ENCODE data around the gene CBLB. TPM values are rescaled to one million over a fixed set of nuclear protein-coding genes. Genes with fewer than 3 reads are reported as not detected.

CBLB gene
- total RNA-seq, 5 donors from 2014 or later (not counting 1 experiment from before 2014, with no cell fraction given): 81.3 to 120 (median 99.6) TPM

DNA sequence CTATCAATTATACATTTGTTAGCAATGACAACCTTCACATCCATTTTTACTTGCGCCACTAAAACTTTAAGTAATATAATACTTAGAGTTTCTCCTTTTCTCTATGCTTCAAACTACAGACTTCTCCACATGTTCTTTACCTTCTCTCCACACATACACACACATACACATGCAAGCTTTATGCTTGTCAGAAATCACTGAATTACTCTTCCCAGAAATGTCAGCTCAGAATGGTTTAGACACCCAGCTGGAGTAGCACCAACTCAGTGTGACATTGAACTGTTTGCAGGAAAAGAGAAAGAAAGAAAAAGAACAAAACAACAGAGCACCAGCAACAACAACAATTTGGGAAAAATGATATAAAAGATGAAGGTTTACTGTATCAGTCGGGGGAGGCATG lies 20.9 kb downstream of the CBLB start:
- Histone ChIP-seq H3K27ac (ENCODE audit: low read length) (no peak overlapping the region), H3K27me3 (replicated peaks in 1 of 2; ENCODE audit: control insufficient read depth in 2 of 2, extremely low read depth in 1 of 2, insufficient read depth in 2 of 2, low read length in 1 of 2) (no peaks in the 10 kb centered on the region), H3K4me1 (ENCODE audit: control insufficient read depth in 1 of 2, extremely low read depth in 1 of 2, insufficient read depth in 2 of 2, low read length in 2 of 2) (peaks cover 3 to 15% of the 10 kb centered on the region in 2 experiments), H3K4me3 (ENCODE audit: control insufficient read depth in 1 of 2, extremely low read depth in 1 of 2, low read length in 1 of 2) (no peak overlapping the region), H3K9me3 (no peaks in the 10 kb centered on the region), H3K36me3 (ENCODE audit: control insufficient read depth in 2 of 2, extremely low read depth in 1 of 2, insufficient read depth in 1 of 2, low read length in 1 of 2) (peaks cover 0 to 30% of the 10 kb centered on the region in 2 donors)
- ATAC-seq (replicated peaks in 1 of 4) (no peak), DNase-seq (no peak)
- H3K36me3 Mint-ChIP-seq: peaks cover 41% of the 10 kb centered on the region
- ChIA-PET CTCF (interaction anchor here in 1 of 2 donors (1.0 kb wide), 1 partner anchor 13 kb away, joined by 3 read pairs; no protein-coding TSS in a partner anchor), POLR2A (no interaction called here)
- peak overlapping the region; percentile 40 to 58 for H3K27ac Mint-ChIP-seq
- no peaks in the 10 kb centered on the region for H3K27me3 Mint-ChIP-seq
- H3K4me1 Mint-ChIP-seq: peaks cover 51 to 66% (median 66%) of the 10 kb centered on the region in 3 donors
- H3K4me3 Mint-ChIP-seq: no peak overlapping the region
- WGBS (ENCODE audit: insufficient coverage): no CpG with 5 or more reads among the region's 2 CpGs
- peaks cover 0 to 5% (median 5%) of the 10 kb centered on the region in 3 donors for H3K9me3 Mint-ChIP-seq

GRCh38 chr3:105847452-105847851 lies 21.4 kb downstream of the CBLB start:
- Histone ChIP-seq H3K4me1 (ENCODE audit: control insufficient read depth in 1 of 2, extremely low read depth in 1 of 2, insufficient read depth in 2 of 2, low read length in 2 of 2) (peaks cover 3 to 15% of the 10 kb centered on the region in 2 experiments), H3K4me3 (ENCODE audit: control insufficient read depth in 1 of 2, extremely low read depth in 1 of 2, low read length in 1 of 2) (no peak overlapping the region), H3K27ac (ENCODE audit: low read length) (no peak overlapping the region), H3K27me3 (replicated peaks in 1 of 2; ENCODE audit: control insufficient read depth in 2 of 2, extremely low read depth in 1 of 2, insufficient read depth in 2 of 2, low read length in 1 of 2) (no peaks in the 10 kb centered on the region), H3K9me3 (no peaks in the 10 kb centered on the region), H3K36me3 (ENCODE audit: control insufficient read depth in 2 of 2, extremely low read depth in 1 of 2, insufficient read depth in 1 of 2, low read length in 1 of 2) (peaks cover 0 to 30% of the 10 kb centered on the region in 2 donors)
- H3K27ac Mint-ChIP-seq: peak overlapping the region; percentile 62 to 72
- H3K4me3 Mint-ChIP-seq: peak overlapping the region in 2 of 3 donors; percentile 24 to 34
- ATAC-seq (replicated peaks in 1 of 4) (no peak), DNase-seq (no peak)
- peaks cover 0 to 5% (median 5%) of the 10 kb centered on the region in 3 donors for H3K9me3 Mint-ChIP-seq
- WGBS (ENCODE audit: insufficient coverage): no CpG with 5 or more reads among the region's 1 CpG
- H3K4me1 Mint-ChIP-seq: peaks cover 54 to 68% (median 67%) of the 10 kb centered on the region in 3 donors
- H3K36me3 Mint-ChIP-seq: peaks cover 39% of the 10 kb centered on the region
- ChIA-PET POLR2A (no interaction called here), CTCF (interaction anchor here in 1 of 2 donors (1.0 kb wide), 1 partner anchor 12 kb away, joined by 3 read pairs; no protein-coding TSS in a partner anchor)
- no peaks in the 10 kb centered on the region for H3K27me3 Mint-ChIP-seq

DNA sequence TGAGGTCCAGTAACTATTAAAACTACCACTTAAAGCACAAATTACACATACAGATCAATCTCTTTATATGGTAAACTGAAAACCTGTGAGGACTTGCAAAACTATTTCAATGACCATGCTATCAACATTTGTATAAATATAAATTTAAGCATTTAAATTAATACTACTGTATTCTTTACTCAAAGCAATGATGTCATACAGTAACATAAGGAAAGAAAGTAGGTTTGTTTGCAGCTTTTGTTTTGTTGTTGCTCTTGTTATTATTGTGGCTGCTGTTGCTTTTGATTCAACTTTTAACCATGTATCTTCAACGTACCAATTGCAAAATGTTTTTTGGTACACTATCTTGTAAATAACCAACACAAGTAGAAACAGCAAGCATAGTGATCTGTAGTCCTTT lies 22.0 kb downstream of the CBLB start:
- Histone ChIP-seq H3K27ac (ENCODE audit: low read length) (peak overlapping the region; percentile 7), H3K4me1 (ENCODE audit: control insufficient read depth in 1 of 2, extremely low read depth in 1 of 2, insufficient read depth in 2 of 2, low read length in 2 of 2) (peaks cover 3 to 15% of the 10 kb centered on the region in 2 experiments), H3K36me3 (ENCODE audit: control insufficient read depth in 2 of 2, extremely low read depth in 1 of 2, insufficient read depth in 1 of 2, low read length in 1 of 2) (peaks cover 0 to 32% of the 10 kb centered on the region in 2 donors), H3K4me3 (ENCODE audit: control insufficient read depth in 1 of 2, extremely low read depth in 1 of 2, low read length in 1 of 2) (no peak overlapping the region), H3K27me3 (replicated peaks in 1 of 2; ENCODE audit: control insufficient read depth in 2 of 2, extremely low read depth in 1 of 2, insufficient read depth in 2 of 2, low read length in 1 of 2) (no peaks in the 10 kb centered on the region), H3K9me3 (no peaks in the 10 kb centered on the region)
- ChIA-PET POLR2A (interaction anchor here in 1 of 2 donors (0.6 kb wide), 1 partner anchor 125 kb away, joined by 12 read pairs; no protein-coding TSS in a partner anchor), CTCF (no interaction called here)
- Mint-ChIP-seq H3K27me3 (no peaks in the 10 kb centered on the region), H3K36me3 (peaks cover 42% of the 10 kb centered on the region), H3K4me3 (peak overlapping the region in 1 of 3 donors; percentile 24), H3K27ac (peak overlapping the region in 1 of 2 donors; percentile 76), H3K9me3 (peaks cover 0 to 5% (median 5%) of the 10 kb centered on the region in 3 donors), H3K4me1 (peaks cover 57 to 73% (median 70%) of the 10 kb centered on the region in 3 donors)
- WGBS (ENCODE audit: insufficient coverage): no CpG with 5 or more reads among the region's 1 CpG
- DNase-seq (no peak), ATAC-seq (replicated peaks in 1 of 4) (no peak)

- ChIA-PET POLR2A (interaction anchor here (0.5 to 1.6 kb wide), 6 partner anchors 12 to 1736 kb away, joined by 3 to 9 read pairs (median 4); no protein-coding TSS in a partner anchor), CTCF (interaction anchor here in 1 of 2 donors (0.7 kb wide), 1 partner anchor 191 kb away, joined by 4 read pairs; no protein-coding TSS in a partner anchor)
- Histone ChIP-seq H3K36me3 (ENCODE audit: control insufficient read depth in 2 of 2, extremely low read depth in 1 of 2, insufficient read depth in 1 of 2, low read length in 1 of 2) (peaks cover 0 to 28% of the 10 kb centered on the region in 2 donors), H3K4me3 (ENCODE audit: control insufficient read depth in 1 of 2, extremely low read depth in 1 of 2, low read length in 1 of 2) (no peak overlapping the region), H3K27ac (ENCODE audit: low read length) (peak overlapping the region; percentile 11), H3K9me3 (no peaks in the 10 kb centered on the region), H3K4me1 (ENCODE audit: control insufficient read depth in 1 of 2, extremely low read depth in 1 of 2, insufficient read depth in 2 of 2, low read length in 2 of 2) (peaks cover 3 to 15% of the 10 kb centered on the region in 2 experiments), H3K27me3 (replicated peaks in 1 of 2; ENCODE audit: control insufficient read depth in 2 of 2, extremely low read depth in 1 of 2, insufficient read depth in 2 of 2, low read length in 1 of 2) (no peaks in the 10 kb centered on the region)
- peak overlapping the region; percentile 18 to 28 for H3K27ac Mint-ChIP-seq
- H3K36me3 Mint-ChIP-seq: peaks cover 38% of the 10 kb centered on the region
- no peaks in the 10 kb centered on the region for H3K9me3 Mint-ChIP-seq
- no peak for DNase-seq
- no peak for ATAC-seq (replicated peaks in 1 of 4)
- H3K4me3 Mint-ChIP-seq: no peak overlapping the region
- H3K27me3 Mint-ChIP-seq: no peaks in the 10 kb centered on the region
- peaks cover 51 to 63% (median 62%) of the 10 kb centered on the region in 3 donors for H3K4me1 Mint-ChIP-seq
- no CpG with 5 or more reads among the region's 1 CpG for WGBS (ENCODE audit: insufficient coverage)
Observed at GRCh38 chr3:105845488-105845887, 23.3 kb downstream of the CBLB start.

DNA sequence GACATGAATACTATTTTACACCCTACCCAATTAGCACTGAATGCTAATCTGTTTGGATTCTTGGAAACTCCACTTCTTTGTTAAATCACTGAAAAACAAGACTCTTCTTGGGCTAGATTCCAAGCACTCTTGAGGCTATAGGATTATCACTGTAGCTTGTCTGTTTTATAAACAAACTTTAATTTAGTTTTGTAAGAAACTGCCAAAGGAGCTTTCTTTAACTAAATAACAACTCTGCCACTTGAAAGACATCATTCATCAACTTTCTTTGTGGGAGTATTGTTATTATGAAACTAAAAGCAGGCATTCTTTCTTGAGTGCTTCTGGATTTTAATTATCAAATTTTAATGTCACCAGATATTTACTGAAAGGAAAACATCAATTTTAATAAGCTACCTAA lies 24.1 kb downstream of the CBLB start:
- Mint-ChIP-seq H3K4me1 (peaks cover 56 to 67% (median 66%) of the 10 kb centered on the region in 3 donors), H3K36me3 (peaks cover 42% of the 10 kb centered on the region)

DNA sequence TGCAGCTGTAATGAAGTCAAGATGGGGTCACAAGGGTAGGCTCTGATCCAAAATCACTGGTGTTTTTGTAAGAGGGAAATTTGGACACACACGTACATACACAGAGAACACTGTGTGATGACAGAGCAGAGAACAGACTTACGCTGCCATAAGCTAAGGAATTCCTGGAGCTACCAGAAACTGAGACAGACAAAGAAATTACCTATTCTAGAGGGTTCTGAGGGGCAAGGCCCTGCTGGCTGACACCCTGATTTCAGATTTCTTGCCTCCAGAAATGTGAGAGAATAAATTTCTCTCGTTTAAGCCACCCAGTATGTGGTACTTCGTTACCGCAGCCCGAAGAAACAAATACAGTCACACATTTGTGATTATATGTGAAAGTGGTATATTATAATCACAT lies 24.8 kb downstream of the CBLB start:
- Histone ChIP-seq H3K36me3 (ENCODE audit: control insufficient read depth in 2 of 2, extremely low read depth in 1 of 2, insufficient read depth in 1 of 2, low read length in 1 of 2) (peaks cover 0 to 22% of the 10 kb centered on the region in 2 donors), H3K27ac (ENCODE audit: low read length) (no peak overlapping the region), H3K4me1 (ENCODE audit: control insufficient read depth in 1 of 2, extremely low read depth in 1 of 2, insufficient read depth in 2 of 2, low read length in 2 of 2) (peaks cover 3 to 15% of the 10 kb centered on the region in 2 experiments), H3K9me3 (no peaks in the 10 kb centered on the region), H3K27me3 (replicated peaks in 1 of 2; ENCODE audit: control insufficient read depth in 2 of 2, extremely low read depth in 1 of 2, insufficient read depth in 2 of 2, low read length in 1 of 2) (no peaks in the 10 kb centered on the region), H3K4me3 (ENCODE audit: control insufficient read depth in 1 of 2, extremely low read depth in 1 of 2, low read length in 1 of 2) (no peak overlapping the region)
- WGBS (ENCODE audit: insufficient coverage): 100% methylated on average over 1 of the region's 6 CpGs
- no peaks in the 10 kb centered on the region for H3K27me3 Mint-ChIP-seq
- H3K4me1 Mint-ChIP-seq: peaks cover 51 to 65% (median 64%) of the 10 kb centered on the region in 3 donors
- ATAC-seq (replicated peaks in 1 of 4) (no peak), DNase-seq (no peak)
- no peak overlapping the region for H3K4me3 Mint-ChIP-seq
- H3K36me3 Mint-ChIP-seq: peaks cover 42% of the 10 kb centered on the region
- H3K9me3 Mint-ChIP-seq: no peaks in the 10 kb centered on the region
- CTCF ChIA-PET: interaction anchor here in 1 of 2 donors (1.1 kb wide), 1 partner anchor 26 kb away, joined by 3 read pairs; no protein-coding TSS in a partner anchor
- peak overlapping the region in 1 of 2 donors; percentile 66 for H3K27ac Mint-ChIP-seq
- POLR2A ChIA-PET: interaction anchor here in 1 of 2 donors (1.0 to 1.1 kb wide), 2 partner anchors 15 to 23 kb away, joined by 3 to 5 read pairs; no protein-coding TSS in a partner anchor

More for the DNA sequence above, 24.1 kb downstream of the CBLB start:
- DNase-seq (no peak), ATAC-seq (replicated peaks in 1 of 4) (no peak)
- Mint-ChIP-seq H3K4me3 (no peak overlapping the region), H3K27me3 (no peaks in the 10 kb centered on the region), H3K9me3 (no peaks in the 10 kb centered on the region), H3K27ac (peak overlapping the region; percentile 16 to 31)
- Histone ChIP-seq H3K36me3 (ENCODE audit: control insufficient read depth in 2 of 2, extremely low read depth in 1 of 2, insufficient read depth in 1 of 2, low read length in 1 of 2) (peaks cover 0 to 25% of the 10 kb centered on the region in 2 donors), H3K27ac (ENCODE audit: low read length) (peak overlapping the region; percentile 9), H3K9me3 (no peaks in the 10 kb centered on the region), H3K4me3 (ENCODE audit: control insufficient read depth in 1 of 2, extremely low read depth in 1 of 2, low read length in 1 of 2) (no peak overlapping the region), H3K4me1 (ENCODE audit: control insufficient read depth in 1 of 2, extremely low read depth in 1 of 2, insufficient read depth in 2 of 2, low read length in 2 of 2) (peaks cover 3 to 15% of the 10 kb centered on the region in 2 experiments), H3K27me3 (replicated peaks in 1 of 2; ENCODE audit: control insufficient read depth in 2 of 2, extremely low read depth in 1 of 2, insufficient read depth in 2 of 2, low read length in 1 of 2) (no peaks in the 10 kb centered on the region)
- POLR2A ChIA-PET: interaction anchor here in 1 of 2 donors (0.6 to 1.6 kb wide), 3 partner anchors 13 to 663 kb away, joined by 3 to 9 read pairs (median 5); no protein-coding TSS in a partner anchor
- CTCF ChIA-PET: interaction anchor here (0.7 to 1.1 kb wide), 2 partner anchors 25 to 192 kb away, joined by 3 to 4 read pairs; no protein-coding TSS in a partner anchor
